Measurements from ENCODE around the gene PBRM1.
A peak's percentile ranks its signal among the peaks of the same experiment; 100 is the strongest.

PBRM1 gene

GRCh38 chr3:52574056-52574965 is 111.4 kb downstream of the PBRM1 start:
- no peak for DNase-seq (ENCODE audit: low spot score)

GRCh38 chr3:52572221-52572620 is 113.5 kb downstream of the PBRM1 start:
- DNase-seq (ENCODE audit: low spot score): no peak

GRCh38 chr3:52570076-52570475 is 115.6 kb downstream of the PBRM1 start:
- no peak for DNase-seq (ENCODE audit: low spot score)

GRCh38 chr3:52568069-52568468 is 117.6 kb downstream of the PBRM1 start:
- no peak for DNase-seq (ENCODE audit: low spot score)

GRCh38 chr3:52563984-52564383 is 121.7 kb downstream of the PBRM1 start:
- no peak for DNase-seq (ENCODE audit: low spot score)

GRCh38 chr3:52561028-52561747 is 124.5 kb downstream of the PBRM1 start:
- DNase-seq (ENCODE audit: low spot score): no peak

GRCh38 chr3:52558436-52558835 is 127.3 kb downstream of the PBRM1 start:
- no peak for DNase-seq (ENCODE audit: low spot score)

GRCh38 chr3:52557011-52557960 is 128.4 kb downstream of the PBRM1 start:
- DNase-seq (ENCODE audit: low spot score): no peak

- no peak for DNase-seq (ENCODE audit: low spot score)
Measured at GRCh38 chr3:52555056-52555455, 130.7 kb downstream of the PBRM1 start.

GRCh38 chr3:52554026-52554755 is 131.5 kb downstream of the PBRM1 start:
- no peak for DNase-seq (ENCODE audit: low spot score)

- DNase-seq (ENCODE audit: low spot score): no peak
Measured at GRCh38 chr3:52552089-52552488, 133.6 kb downstream of the PBRM1 start.

GRCh38 chr3:52551118-52551517 is 134.6 kb downstream of the PBRM1 start:
- no peak for DNase-seq (ENCODE audit: low spot score)

GRCh38 chr3:52547143-52547542 is 138.6 kb downstream of the PBRM1 start:
- no peak for DNase-seq (ENCODE audit: low spot score)

GRCh38 chr3:52546111-52546901 is 139.4 kb downstream of the PBRM1 start:
- no peak for DNase-seq (ENCODE audit: low spot score)

- no peak for DNase-seq (ENCODE audit: low spot score)
Measured at GRCh38 chr3:52544937-52545336, 140.8 kb downstream of the PBRM1 start.

- DNase-seq (ENCODE audit: low spot score): no peak
Measured at GRCh38 chr3:52541050-52541449, 144.7 kb downstream of the PBRM1 start.

- no peak for DNase-seq (ENCODE audit: low spot score)
Measured at GRCh38 chr3:52539010-52539653, 146.6 kb downstream of the PBRM1 start.

GRCh38 chr3:52537726-52538421 is 147.8 kb downstream of the PBRM1 start:
- peak; percentile 37 for DNase-seq (ENCODE audit: low spot score)

GRCh38 chr3:52537165-52537620 is 148.5 kb downstream of the PBRM1 start:
- no peak for DNase-seq (ENCODE audit: low spot score)

Data from left forelimb (tissue), 1 donor.